Endothelial cell of umbilical vein (primary cell): ENCODE measurements around the gene DCTN4.

Experiments
- CTCF ChIP-seq, 2 donors: IDR thresholded peaks; 1 replicate in 1 of 2; 2 replicates in 1 of 2; pipeline ENCODE4 v1.5.1; 2011; ENCODE audit warnings: low read length in 2 of 2, mild to moderate bottlenecking in 2 of 2, moderate library complexity in 2 of 2, control low read depth in 1 of 2, inconsistent platforms in 1 of 2, low read depth in 1 of 2; ENCODE audit not compliant: insufficient read depth in 1 of 2; ENCODE audit errors: extremely low read depth in 1 of 2
- FOS ChIP-seq: IDR thresholded peaks from 2 replicates; pipeline ENCODE4 v1.6.1; 2011; ENCODE audit warnings: mild to moderate bottlenecking, low read length, moderate library complexity, borderline replicate concordance; ENCODE audit not compliant: insufficient read depth
- JUN ChIP-seq: IDR thresholded peaks from 2 replicates; pipeline ENCODE4 v1.6.1; 2011; ENCODE audit warnings: borderline replicate concordance, low read depth; ENCODE audit not compliant: insufficient read length, insufficient read depth
- POLR2A ChIP-seq: IDR thresholded peaks from 2 replicates; pipeline ENCODE4 v1.6.1; 2012; ENCODE audit warnings: low read depth, mild to moderate bottlenecking, control low read depth, low read length
- POLR2AphosphoS5 ChIP-seq: IDR thresholded peaks from 2 replicates; pipeline ENCODE4 v1.6.1; 2012; ENCODE audit warnings: low read depth, mild to moderate bottlenecking, control low read depth, low read length, moderate library complexity; ENCODE audit not compliant: insufficient read depth

- TF ChIP-seq CTCF (IDR thresholded peaks at IDR 0.05; ENCODE audit: extremely low read depth in 1 of 2, insufficient read depth in 1 of 2, low read depth in 1 of 2, low read length in 2 of 2) (no peak), POLR2AphosphoS5 (no peak), JUN (no peak), POLR2A (no peak), FOS (no peak)
These were observed 4.4 kb upstream of the DCTN4 start for GRCh38 chr5:150763023-150763769.
